Measurements from ENCODE around the gene ZFPM1.

DNA sequence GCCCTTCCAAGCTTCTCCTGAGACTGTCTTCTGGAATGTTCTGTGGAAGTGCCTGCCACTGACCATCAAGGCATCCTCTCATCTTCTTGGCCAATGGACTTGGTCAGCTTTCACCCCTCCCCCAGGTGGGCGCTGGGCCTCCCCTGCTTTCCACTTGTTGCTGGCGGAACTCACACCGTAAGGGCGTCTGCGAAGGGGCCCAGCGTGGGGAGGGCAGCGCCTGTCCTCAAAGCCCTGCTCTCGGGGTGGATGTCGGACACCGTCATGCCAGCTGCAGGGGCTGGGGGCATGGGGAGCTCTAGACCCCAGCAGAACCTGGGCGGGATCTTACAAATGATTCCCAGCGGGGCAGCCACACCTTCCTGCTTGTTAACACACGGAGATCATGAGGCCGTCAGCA is 11.6 kb upstream of the ZFPM1 start:
- TF ChIP-seq, protein P1, sequence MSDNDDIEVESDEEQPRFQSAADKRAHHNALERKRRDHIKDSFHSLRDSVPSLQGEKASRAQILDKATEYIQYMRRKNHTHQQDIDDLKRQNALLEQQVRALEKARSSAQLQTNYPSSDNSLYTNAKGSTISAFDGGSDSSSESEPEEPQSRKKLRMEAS (IDR thresholded peaks at IDR 0.05), result no peak
- no peak for TF ChIP-seq EZH2phosphoT487 (IDR thresholded peaks at IDR 0.05; ENCODE audit: borderline replicate concordance)
- TF ChIP-seq SRF (IDR thresholded peaks at IDR 0.05; ENCODE audit: low read depth), result no peak
- no peak for TF ChIP-seq CTCF (IDR thresholded peaks at IDR 0.05 in 2 of 3, conservative IDR thresholded peaks at IDR 0.05 in 1 of 3; ENCODE audit: borderline replicate concordance in 1 of 3, insufficient read depth in 1 of 3, low read depth in 2 of 3, low read length in 2 of 3)
- no peak for TF ChIP-seq EZH2 (IDR thresholded peaks at IDR 0.05)
- TF ChIP-seq POLR2A (IDR thresholded peaks at IDR 0.05; ENCODE audit: borderline replicate concordance, extremely low read depth, insufficient read depth, insufficient read length), result no peak
- TF ChIP-seq SP1 (IDR thresholded peaks at IDR 0.05; ENCODE audit: low read depth), result no peak
- TF ChIP-seq ZFX (IDR thresholded peaks at IDR 0.05), result no peak

Measured in HCT116 (cell line).